Lower leg skin (tissue), 4 donors: ENCODE data around the gene IL17RA. TPM values are rescaled to one million over a fixed set of nuclear protein-coding genes. Genes with fewer than 3 reads are reported as not detected.

Source experiments
- DNase-seq, 2 donors: peaks; one replicate each; pipeline ENCODE4 v3.0.0-alpha.2; 2019; ENCODE audit warnings: low spot score in 2 of 2
- H3K4me3 ChIP-seq: fragments of 200-600 bp; sonication (generic); 2 replicates; pipeline ENCODE4 v1.5.1; 2017; ENCODE audit warnings: mild to moderate bottlenecking, low read depth; ENCODE audit not compliant: poor library complexity, severe bottlenecking
- POLR2A ChIP-seq, 2 donors: fragments of 450-650 bp; IDR thresholded peaks; one replicate each; pipeline ENCODE4 v1.6.1; 2016 to 2017; ENCODE audit warnings: antibody characterized with exemption in 2 of 2, mild to moderate bottlenecking in 1 of 2, moderate library complexity in 1 of 2
- WGBS, 2 donors: methylation state at CpG; one replicate each; pipeline ENCODE4 v1.1.5; 2018; 5-methylcytosine and 5-hydroxymethylcytosine counted together
- intact Hi-C: fragments of 100-400 bp; cut with DNase I; formaldehyde crosslinking; loops from one replicate; pipeline ENCODE4 v1.15.0; 2023; ENCODE audit warnings: low total_unique reads
- total RNA-seq, 4 donors: library from RNA; depleted of rRNA; stranded (reverse); fragments of >200 nt; gene quantifications; one replicate each; pipeline ENCODE4 v1.1.0, GENCODE V29; 2016
- TF ChIP-seq, protein P1 (sequence below), 3 donors: fragments of 450-650 bp; IDR thresholded peaks; one replicate each; pipeline ENCODE4 v1.5.1; 2016; ENCODE audit warnings: antibody characterized with exemption in 3 of 3, mild to moderate bottlenecking in 3 of 3, moderate library complexity in 2 of 3

Gene IL17RA
- total RNA-seq, 4 donors from 2014 or later = 17.6 to 30.6 (median 21.3) TPM

DNA sequence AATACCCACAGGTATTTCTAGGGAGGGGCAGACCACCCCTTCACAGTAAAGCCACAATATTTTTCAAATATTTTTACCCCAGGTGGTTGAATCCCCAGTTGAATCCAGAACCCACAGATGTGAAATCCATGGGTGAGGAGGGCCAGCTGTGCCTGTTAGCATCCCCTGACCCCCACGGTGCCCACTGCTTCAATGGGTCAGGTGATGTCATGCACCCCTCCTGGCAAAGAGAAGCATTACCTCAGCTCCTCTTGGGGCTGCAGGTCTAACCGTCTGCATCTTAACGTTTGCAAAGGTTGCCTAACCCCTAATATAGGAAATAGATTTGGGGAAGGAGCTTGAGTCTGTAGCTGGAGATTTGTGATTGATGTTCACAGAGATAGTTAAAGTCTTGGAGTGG, 24.7 kb upstream of the IL17RA start:
- no peak for DNase-seq
- no peak overlapping the region for H3K4me3 ChIP-seq
- intact Hi-C loops = no loop called here
- WGBS, 2 donors = 57 to 58% methylated on average over 3 of the region's 3 CpGs
- TF ChIP-seq, protein P1, sequence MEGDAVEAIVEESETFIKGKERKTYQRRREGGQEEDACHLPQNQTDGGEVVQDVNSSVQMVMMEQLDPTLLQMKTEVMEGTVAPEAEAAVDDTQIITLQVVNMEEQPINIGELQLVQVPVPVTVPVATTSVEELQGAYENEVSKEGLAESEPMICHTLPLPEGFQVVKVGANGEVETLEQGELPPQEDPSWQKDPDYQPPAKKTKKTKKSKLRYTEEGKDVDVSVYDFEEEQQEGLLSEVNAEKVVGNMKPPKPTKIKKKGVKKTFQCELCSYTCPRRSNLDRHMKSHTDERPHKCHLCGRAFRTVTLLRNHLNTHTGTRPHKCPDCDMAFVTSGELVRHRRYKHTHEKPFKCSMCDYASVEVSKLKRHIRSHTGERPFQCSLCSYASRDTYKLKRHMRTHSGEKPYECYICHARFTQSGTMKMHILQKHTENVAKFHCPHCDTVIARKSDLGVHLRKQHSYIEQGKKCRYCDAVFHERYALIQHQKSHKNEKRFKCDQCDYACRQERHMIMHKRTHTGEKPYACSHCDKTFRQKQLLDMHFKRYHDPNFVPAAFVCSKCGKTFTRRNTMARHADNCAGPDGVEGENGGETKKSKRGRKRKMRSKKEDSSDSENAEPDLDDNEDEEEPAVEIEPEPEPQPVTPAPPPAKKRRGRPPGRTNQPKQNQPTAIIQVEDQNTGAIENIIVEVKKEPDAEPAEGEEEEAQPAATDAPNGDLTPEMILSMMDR (IDR thresholded peaks at IDR 0.05) = no peak
- TF ChIP-seq POLR2A (IDR thresholded peaks at IDR 0.05) = no peak

DNA sequence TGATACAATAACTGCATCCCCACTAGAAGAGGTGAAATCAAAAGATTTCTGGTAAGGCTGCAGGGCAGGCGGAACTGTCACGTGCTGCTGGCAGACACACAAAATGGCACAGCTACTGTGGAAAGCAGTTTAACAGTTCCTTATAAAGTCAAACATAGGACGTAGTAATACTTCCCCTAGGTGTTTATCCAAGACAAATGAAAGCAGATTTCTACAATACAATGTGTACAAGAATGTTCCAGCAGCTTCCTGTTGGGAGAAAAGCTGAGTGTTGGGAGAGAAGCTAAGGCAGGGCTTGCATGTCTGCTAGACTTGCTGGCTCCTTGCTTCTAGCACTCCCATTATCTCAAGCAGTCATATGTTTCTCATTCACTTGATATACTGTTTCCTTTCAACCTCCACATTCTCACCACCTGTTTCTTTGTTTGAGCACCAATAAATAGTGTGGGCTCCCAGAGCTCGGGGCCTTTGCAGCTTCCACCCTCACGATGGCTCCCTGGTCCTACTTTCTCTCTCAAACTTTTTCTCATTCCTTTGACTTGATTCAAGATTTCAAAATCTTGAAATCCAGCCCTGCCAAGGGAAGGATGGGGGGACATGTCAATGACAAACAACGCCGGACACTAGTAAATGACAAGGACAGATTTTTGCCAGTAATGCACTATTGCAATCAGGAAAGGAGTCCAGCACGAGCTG, 21.2 kb upstream of the IL17RA start:
- TF ChIP-seq, protein P1 (IDR thresholded peaks at IDR 0.05) = no peak
- TF ChIP-seq POLR2A (IDR thresholded peaks at IDR 0.05) = no peak
- peak in 1 of 2 donors; percentile 59 for DNase-seq
- intact Hi-C loops = no loop called here
- 35 to 39% methylated on average over 8 of the region's 8 CpGs for WGBS, 2 donors
- no peak overlapping the region for H3K4me3 ChIP-seq

DNA sequence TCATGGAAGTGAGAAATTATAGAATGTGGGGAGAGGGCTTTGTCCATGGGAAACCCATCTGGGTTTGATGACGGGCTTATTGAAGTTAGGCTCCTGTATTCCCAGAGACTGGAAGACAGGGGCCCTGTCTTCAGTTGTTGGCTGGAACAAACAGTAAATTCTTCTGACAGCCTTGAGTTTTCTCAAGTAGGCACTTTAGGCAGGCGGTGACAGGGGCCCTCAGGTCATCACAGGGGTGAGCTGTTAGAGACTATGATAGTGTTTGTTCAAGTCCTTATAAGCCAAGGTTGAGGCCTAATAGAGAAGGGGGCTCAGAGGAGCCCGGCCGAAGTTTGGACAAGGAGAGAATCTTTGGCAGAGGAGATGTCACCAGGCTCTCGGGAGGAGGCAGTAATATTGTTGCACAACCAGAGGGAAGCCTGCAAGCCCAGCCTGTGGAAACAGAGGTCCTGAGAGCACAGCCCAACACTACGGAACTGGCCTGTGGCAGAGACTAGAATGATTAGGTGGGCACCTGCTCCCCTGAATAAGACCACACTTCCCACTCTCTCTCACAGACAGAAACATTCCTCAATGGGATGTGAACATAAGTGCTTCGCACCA, 20.2 kb upstream of the IL17RA start:
- intact Hi-C loops = no loop called here
- WGBS, 2 donors = 74 to 79% methylated on average over 7 of the region's 7 CpGs
- H3K4me3 ChIP-seq = no peak overlapping the region
- TF ChIP-seq, protein P1 (IDR thresholded peaks at IDR 0.05) = no peak
- TF ChIP-seq POLR2A (IDR thresholded peaks at IDR 0.05) = no peak
- DNase-seq = no peak

DNA sequence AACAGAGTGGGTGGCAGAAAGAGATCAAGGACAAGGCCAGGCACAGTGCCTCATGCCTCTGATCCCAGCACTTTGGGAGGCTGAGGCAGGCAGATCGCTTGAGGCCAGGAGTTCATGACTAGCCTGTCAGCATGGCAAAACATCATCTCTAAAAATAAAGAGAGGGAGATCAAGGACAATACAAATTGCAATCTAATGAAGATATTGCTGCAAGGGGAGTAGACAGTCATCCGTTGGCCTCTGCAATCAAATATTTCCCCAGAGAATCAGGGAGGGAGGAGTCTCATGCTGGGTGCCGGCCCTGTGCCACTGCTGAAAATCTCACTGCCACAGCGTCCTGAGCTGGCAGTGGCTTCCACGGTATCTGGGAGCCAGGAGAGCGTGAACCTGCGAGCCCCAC, 19.4 kb upstream of the IL17RA start:
- H3K4me3 ChIP-seq = no peak overlapping the region
- 55% methylated on average over 7 of the region's 7 CpGs for WGBS, 2 donors
- DNase-seq = no peak
- no peak for TF ChIP-seq POLR2A (IDR thresholded peaks at IDR 0.05)
- TF ChIP-seq, protein P1 (IDR thresholded peaks at IDR 0.05) = no peak
- intact Hi-C loops = no loop called here

DNA sequence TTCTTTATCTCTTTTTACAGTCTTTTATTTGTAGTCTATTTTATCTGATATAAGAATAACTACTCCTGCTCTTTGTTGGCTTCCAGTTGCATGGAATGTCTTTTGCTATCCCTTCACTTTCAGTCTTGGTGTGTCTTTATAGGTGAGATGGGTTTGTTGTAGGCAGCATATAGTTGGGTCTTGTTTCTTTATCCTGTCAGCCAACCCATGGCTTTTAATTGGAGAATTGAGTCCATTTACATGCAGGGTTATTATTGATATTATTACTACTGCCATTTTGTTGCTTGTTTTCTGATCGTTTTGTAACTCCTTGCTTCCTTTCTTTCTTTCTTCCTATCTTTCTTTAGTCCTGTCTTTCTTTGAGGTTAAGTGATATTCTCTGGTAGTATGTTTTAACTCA, 11.9 kb upstream of the IL17RA start:
- intact Hi-C loops = loop anchor here (10.0 kb wide), 1 partner anchor 92 kb away; no protein-coding TSS in a partner anchor
- no peak for TF ChIP-seq POLR2A (IDR thresholded peaks at IDR 0.05)
- TF ChIP-seq, protein P1 (IDR thresholded peaks at IDR 0.05) = no peak
- 71 to 76% methylated on average over 1 of the region's 1 CpG for WGBS, 2 donors
- DNase-seq = no peak
- H3K4me3 ChIP-seq = no peak overlapping the region
